ENCODE data around the gene IFT80.

- TF ChIP-seq CTCF (conservative IDR thresholded peaks at IDR 0.05), result no peak
- no peak for TF ChIP-seq EZH2 (IDR thresholded peaks at IDR 0.05; ENCODE audit: low read depth)
Measured at GRCh38 chr3:160355826-160356225, 43.2 kb downstream of the IFT80 start.

Measured in PC-9 (cell line).